Hematopoietic multipotent progenitor cell (in vitro differentiated cells): ENCODE results near the gene GRPEL1. TPM values are rescaled to one million over a fixed set of nuclear protein-coding genes. Genes with fewer than 3 reads are reported as not detected.

Experiments used
- DNase-seq, 3 donors: peaks; one replicate each; pipeline ENCODE4 v3.0.0-alpha.2; 2011 to 2015; ENCODE audit warnings: low read depth in 2 of 3, low spot score in 2 of 3
- total RNA-seq: library from RNA; depleted of rRNA; stranded (reverse); fragments of >200 nt; gene quantifications from one replicate; pipeline ENCODE4 v1.2.3, GENCODE V29; 2012

The GRPEL1 gene
- total RNA-seq, 1 donor = 8.1 TPM

DNA sequence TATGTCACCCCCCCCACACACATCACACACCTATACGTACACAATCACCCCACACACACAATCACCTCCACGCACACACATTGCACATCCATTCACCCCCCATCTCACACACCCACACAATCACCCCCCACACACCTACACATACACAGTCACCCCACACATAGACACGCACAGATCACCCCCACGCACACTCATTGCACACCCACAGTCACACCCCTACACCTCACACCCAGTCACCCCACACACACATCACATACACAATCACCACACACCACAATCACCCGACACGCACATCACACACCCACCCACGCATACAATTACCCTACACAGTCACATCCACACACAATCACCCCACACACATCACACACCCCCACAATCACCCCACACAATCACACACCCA is 40.6 kb downstream of the GRPEL1 start:
- no peak for DNase-seq

DNA sequence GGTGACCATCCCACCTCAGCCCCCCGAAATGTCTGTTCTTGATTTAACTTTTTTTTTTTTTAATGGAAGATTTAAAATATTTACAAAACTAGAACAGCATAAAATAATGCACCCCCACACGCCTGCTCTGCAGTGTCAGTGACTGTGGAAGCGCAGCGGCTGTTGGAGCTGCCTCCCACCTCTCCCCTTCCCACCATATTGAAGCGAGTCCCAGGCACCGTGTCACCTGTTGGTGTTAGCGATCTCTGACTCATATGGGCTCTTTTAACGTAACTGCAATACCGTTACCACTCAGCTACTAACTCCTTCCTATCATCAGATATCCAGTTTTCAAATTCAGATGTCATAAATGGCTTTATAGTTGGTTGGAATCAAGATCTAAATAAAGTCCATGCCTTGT is 41.8 kb downstream of the GRPEL1 start:
- no peak for DNase-seq

DNA sequence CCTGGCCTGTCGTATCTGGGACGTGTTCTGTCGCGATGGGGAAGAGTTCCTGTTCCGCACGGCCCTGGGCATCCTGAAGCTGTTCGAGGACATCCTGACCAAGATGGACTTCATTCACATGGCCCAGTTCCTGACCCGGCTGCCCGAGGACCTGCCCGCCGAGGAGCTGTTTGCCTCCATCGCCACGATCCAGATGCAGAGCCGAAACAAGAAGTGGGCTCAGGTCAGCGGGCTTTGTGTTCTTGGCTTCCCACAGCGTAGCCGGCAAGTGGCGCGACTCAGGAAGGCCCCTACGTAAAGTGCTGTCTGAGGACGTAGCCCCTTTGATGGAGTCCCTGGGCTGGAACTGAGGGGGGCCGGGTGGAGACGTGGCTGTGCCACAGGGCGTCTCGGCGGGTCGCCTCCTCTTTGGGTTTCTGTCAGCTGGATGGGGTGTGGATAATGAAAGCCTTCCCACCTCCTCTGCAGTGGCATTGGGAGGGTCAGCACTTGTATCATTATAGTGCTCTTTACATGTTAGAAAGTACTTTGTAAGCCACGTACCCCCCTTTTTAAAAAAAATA is 42.7 kb downstream of the GRPEL1 start:
- DNase-seq = no peak

DNA sequence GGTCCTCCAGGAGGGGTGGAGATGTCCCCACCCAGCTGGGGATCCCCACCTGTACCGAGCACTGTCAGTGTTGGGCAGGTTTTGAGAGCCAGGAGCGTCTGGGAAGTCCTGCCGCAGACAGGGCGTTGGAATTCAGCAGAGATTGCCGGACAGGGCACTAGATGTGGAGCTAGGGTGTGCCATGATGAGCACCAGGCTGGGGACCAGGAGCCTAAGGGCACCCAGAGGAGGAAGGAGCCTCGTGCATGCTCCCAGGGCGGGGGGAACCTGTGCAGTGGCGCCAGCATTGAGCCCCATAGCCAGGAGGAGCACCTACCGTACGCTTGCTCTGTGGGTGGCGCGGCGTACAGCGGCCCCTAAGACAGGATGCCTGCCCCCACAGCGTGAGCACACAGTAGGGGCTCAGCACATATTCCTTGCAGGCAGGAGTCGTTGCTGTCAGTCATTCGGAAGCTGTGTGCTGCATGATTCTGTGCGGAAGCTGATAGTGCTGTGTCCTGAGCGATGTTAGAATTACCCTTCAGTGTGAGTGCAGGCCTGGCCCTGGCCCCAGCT is 43.5 kb downstream of the GRPEL1 start:
- no peak for DNase-seq

DNA sequence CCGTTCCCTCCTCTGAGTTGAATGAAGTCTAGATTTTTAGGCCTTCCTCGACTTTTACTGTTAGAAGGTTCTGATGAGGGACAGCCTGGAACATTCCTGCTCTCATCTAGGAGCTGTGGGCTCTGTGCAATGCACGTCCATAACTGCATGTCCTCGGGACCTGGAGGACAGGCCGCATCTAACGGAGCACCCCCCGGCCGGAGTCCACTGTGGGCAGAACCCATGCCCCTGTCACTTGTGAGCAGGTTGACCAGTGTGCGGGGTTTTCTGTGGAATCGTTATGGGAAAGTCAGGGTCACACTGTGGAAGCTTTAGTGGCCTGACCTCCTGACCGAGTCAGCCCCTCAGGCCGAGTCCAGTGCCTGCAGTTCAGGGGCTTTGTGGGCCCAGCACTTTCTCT is 44.0 kb downstream of the GRPEL1 start:
- DNase-seq = no peak

DNA sequence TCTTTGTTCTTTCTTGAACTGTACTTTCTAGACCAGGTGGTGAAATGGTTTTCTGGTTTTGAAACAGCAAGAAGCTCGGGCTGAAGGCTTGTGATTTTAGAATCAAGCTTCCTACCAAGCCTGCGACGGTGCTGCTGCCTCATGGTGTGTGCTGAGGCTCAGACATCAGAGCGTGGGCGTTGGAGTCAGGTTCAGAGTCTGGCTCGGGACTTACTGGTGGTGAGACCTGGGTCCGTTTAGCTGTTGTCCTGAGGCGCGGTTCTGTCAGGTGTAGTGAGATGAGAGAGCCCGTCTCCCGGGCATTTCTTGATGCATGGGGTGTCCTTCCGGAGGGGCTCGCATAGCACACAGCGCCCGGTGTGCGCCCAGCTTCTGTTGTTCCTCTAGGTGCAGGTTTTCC is 44.4 kb downstream of the GRPEL1 start:
- DNase-seq = no peak

DNA sequence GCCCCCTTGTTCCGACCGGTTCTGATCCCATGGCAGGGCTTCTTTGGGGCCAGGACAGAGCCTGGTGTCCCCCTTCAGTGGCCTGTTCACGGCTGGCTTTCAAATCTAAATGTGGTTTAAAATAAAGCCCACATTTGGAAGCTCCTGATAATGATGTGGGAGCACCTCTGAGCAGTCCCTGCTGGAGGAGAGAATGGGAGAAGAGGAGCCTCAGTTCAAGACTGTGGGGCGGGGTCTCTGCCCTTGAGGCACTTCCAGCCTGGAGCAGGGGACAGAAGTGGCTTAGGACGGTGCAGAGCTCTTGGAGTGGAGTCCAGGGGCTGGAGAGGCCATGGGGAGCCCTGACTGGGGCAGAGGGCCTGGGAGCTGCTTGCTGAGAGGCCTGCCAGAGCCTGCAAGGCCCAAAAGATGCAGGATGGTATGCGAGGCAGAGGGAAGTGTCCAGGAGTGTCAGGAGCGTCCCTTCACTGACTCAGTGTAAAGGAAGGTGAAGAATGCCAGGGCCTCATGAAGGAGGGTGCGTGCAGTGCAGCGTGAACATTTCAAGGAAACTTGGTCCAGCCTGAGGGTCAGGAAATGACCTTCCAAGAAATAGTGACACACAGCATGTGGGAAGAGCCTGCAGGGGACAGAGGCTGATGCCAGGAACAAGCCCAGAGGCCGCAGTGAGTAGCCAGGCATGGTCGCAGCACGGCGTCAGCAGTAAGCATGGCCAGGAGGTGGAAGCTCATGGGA is 45.8 kb downstream of the GRPEL1 start:
- DNase-seq = no peak

DNA sequence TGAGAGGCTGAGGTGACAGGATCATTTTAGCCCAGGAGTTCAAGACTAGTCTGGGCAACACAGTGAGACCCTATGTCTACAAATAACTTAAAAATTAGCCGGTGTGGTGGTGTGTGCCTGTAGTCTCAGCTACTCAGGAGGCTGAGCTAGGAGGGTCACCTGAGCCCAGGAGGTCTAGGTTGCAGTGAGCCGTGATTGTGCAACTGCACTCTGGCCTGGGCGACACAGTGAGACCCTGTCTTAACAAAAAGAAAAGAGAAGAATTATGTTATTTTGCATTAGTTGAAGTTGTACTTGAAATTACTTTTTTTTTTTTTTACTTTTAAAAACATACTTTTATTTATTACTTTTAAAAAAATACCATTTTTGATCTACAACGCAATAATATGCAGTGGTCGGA is 46.5 kb downstream of the GRPEL1 start:
- DNase-seq = no peak

DNA sequence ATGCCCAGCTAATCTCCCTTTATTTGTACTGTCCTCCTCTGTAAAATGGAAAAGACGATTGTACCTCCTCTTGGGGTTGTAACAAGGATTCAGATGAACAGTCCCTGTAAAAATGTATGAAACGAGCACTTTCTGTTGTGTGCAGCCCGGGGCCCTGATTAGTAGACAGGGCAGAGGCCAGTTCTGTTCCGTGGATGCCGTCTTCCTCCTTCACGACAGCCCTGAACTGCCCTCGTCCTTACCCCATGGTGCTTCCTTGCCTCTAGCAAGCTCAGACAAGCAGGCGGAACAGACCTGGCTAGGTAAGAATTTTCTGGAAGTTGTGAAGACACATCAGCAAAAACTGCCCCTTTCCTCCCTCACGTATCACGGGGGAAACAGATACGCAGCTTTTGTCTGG is 47.0 kb downstream of the GRPEL1 start:
- no peak for DNase-seq

DNA sequence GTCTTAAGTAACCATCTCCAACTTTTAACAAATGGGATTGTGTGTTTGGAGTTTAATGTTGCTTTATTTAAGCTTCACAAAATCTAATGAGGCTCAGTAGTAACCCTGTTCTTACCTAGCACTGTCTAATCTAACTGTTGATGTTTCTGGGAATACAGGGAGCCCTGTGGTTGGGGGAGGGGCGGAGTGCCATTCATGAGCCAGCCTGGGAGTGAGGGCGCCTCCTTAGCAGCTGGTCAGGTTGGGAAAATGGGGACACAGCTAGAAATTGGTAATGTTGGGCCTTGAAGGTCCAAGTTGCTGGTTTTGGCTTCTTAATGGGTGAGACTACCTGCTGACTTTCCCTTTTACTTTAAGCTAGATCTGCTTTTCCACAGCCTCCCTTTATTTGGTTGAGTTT is 47.6 kb downstream of the GRPEL1 start:
- no peak for DNase-seq

DNA sequence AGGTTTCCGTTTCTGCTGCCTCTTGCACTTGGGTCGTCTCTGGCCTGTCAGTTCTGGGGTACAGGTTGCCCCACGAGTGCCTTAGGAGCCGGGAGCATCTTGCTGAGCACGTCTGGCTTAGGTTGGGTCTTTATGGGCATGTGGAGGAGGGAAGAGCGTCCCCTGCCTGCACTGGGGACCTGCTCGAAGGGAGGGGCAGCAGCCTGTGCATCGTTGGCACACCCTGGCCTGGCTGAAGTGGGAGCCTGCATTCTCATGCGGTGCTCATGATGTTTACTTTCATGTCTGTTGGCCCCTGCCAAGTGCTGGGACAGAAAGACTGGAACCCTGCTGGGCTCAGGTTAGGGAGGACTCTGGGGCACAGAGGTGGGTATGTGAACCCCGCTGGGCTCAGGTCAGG is 48.5 kb downstream of the GRPEL1 start:
- no peak for DNase-seq

DNA sequence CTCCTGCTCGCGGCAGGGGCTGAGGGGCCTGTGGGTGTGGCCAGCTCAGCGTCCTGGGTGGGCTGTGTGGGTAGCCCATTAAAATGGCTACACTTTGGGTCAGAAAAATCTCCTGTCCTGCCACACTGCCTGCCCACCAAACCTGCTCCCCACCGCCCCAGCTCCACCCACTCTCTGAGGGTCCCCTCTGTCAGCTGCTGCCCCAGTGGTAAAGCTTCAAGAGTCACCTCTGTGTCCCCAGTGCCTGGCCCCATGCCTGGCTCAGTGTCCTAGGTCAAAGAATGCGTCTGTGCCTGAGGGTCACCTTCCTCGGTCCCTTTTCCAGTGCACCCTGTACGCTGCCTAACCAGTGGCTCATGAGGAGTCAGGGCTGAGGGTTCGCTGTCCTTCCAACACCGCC is 49.6 kb downstream of the GRPEL1 start:
- DNase-seq = no peak

DNA sequence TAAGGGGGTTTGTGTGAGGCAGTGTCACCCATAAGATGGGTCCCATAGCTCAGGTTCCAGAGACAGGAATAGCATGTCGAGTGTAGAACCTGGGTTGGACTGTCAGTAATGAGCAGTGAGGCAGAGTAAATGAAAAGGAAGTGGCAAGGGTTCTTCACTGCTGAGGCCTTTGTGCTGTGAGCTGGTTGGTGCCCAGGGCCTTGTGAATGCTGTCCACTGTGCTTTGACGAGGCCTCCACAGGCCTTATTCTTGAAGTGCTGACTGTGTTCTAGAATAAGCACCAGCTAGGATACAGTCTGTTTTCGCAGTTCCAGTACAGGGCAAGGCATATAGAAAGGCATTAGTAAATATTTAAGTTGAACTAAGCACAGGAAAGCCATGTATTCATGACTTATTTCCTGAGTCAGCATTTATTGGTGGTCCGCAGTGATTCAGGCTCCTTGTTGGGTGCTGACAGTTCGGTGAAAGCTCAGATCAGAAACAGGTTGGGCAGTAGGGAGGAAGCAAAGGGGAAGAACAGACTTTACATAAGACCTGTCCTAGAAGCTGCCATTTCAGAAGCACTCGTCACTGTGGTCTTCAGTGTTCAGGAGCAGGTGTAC is 50.3 kb downstream of the GRPEL1 start:
- no peak for DNase-seq

DNA sequence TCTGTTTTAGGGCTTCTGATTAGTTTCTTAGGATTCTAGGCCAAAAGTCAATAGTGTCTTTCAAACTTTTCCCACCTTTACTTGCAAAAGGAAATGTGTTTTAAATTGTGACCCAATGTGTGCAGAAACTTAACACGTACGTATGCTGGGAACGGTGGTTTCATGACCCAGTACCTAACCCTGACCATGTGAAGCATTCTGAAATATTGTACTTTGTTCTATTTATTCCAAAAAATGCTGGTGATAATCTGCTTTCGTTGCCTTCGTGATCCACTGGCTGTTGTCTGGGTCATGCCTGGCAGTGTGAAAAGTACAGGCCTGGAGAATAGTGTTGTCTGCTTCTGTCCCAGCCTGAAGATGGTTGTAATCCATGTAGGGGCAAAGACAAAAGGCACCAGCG is 51.4 kb downstream of the GRPEL1 start:
- no peak for DNase-seq

DNA sequence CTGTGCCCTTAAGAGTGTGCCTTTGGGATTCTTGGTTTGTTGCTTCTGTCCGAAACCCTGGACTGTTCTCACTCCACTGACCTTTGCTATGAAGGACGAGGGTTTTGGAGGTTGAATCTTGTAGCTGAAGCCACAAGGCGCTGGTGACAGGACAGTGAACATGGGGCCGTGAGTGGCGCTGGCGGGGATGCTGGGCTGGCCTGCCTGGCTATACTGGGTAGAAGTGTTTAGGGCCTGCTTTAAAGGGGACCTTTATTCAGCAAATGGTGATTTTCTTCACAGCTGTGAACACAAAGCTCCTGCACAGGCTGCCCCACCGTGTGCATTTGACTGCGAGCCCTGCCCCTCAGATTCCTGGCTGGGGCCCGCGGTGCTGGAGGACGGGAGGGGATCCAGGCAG is 51.8 kb downstream of the GRPEL1 start:
- no peak for DNase-seq

DNA sequence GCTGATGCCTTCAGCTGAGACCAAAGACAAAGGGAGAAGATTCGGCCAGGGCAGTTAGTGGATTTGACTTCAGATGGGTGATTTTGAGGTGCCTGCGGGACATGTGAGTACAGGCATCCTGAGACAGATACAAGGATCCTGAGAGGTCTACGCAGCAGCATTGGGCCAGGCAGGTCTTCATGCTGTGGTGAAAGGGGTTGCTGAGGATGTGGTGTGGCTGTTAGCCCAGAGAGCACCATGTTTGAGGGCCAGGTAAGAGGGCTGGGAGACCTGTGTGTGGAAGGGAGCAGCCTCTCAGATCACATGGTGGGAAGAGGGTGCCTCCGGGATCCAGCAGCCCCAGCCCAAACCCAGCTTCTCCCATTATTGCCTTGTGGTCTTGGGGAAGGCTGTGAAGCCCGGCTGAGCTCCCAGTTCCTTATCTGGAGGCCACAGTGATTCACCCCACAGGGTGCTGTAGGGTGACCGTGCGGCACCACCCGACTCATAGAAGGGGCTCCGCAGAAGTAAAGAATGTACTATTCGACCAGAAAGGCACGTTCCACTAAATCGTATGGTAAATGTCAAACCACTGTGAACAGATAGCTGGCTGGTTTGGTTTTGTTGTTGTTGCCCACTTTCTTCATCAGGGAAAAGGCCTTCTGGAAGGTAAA is 52.4 kb downstream of the GRPEL1 start:
- no peak for DNase-seq

DNA sequence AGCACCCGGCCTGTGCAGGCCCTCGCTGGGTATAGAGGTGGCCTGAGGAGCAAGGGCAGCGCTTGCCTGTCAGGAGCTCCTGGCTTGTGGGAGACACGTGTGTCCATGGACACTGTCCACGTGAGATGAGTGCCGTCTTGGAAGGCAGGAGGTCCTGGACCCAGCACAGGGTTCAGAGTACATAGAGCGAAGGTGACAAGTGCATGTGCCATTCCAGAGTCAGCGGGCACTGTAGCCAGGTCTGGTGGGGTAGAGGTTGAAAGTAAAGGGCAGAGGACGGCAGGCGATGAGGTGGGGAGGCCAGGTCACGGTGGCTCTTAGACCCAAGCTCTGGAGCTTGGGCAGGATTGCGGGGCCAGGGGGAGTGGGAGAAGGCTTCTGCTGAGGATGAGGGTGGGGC is 53.0 kb downstream of the GRPEL1 start:
- no peak for DNase-seq

DNA sequence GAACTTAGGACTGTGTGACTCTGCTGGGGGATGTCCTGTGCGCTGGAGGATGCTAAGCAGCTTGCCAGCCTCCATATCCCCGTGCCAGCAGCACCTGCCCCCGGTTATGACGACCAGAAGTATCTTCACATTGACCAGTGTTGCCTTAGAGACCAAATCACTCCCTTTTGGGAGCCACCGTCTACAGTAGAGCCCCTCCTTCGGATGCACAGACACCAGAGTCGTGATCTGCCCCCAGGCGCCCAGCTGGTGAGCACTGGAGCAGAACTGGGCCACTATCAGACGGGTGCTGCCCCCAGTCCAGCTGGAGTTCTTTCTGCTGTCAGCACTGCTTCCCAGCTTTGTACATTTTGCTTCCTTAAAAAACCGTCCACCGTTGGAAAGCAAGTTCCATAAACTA is 54.7 kb downstream of the GRPEL1 start:
- no peak for DNase-seq

DNA sequence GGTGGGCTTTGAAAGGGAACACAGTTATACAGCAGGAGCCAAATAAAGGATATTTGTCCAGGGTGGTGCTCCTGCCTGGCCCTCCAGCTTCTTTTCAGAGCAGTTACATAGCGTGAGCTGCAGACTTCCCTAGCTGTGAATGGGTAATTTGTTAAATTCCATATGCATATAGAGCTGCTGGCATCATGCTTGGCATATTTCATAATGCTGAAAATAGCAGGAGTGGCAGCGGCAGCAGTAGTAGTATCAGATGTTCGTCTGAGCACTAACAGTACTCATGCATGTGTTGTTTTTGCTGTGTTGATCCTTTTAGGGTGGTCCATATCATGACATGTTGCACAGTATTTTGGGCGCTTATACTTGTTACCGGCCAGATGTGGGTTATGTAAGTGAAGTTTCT is 58.3 kb downstream of the GRPEL1 start:
- no peak for DNase-seq
